Ishikawa (cell line): ENCODE results near the gene PCCA.

Experiments
- NFIC ChIP-seq: IDR thresholded peaks from 2 replicates; pipeline ENCODE4 v1.6.1; 2012
- RAD21 ChIP-seq: IDR thresholded peaks from 2 replicates; pipeline ENCODE4 v1.6.1; 2012; ENCODE audit warnings: low read depth
- TF ChIP-seq, protein P1 (sequence below): IDR thresholded peaks from 2 replicates; pipeline ENCODE4 v1.6.1; 2012

DNA sequence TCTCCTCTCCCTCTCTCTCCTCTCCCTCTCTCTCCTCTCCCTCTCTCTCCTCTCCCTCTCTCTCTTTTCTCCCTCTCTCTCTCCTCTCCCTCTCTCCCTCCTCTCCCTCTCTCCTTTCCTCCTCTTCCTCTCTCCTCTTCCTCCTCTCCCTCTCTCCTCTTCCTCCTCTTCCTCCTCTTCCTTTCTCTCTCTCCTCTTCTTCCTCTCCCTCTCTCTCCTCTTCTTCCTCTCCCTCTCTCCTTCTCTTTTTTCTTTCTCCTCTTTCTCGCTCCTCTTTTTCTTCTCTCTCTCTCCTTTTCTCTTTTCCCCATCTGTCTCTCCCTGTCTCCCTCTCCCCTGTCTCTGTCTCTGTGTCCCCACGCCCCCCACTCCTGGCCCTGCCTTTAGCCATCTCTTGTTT, 363.0 kb downstream of the PCCA start:
- TF ChIP-seq, protein P1, sequence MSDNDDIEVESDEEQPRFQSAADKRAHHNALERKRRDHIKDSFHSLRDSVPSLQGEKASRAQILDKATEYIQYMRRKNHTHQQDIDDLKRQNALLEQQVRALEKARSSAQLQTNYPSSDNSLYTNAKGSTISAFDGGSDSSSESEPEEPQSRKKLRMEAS = no peak
- TF ChIP-seq RAD21 (no peak), NFIC (no peak)
